ENCODE measurements around the gene GABRA1. TPM values are rescaled to one million over a fixed set of nuclear protein-coding genes. Genes with fewer than 3 reads are reported as not detected.

GABRA1 gene
- total RNA-seq, 1 donor from 2014 or later = not detected

DNA sequence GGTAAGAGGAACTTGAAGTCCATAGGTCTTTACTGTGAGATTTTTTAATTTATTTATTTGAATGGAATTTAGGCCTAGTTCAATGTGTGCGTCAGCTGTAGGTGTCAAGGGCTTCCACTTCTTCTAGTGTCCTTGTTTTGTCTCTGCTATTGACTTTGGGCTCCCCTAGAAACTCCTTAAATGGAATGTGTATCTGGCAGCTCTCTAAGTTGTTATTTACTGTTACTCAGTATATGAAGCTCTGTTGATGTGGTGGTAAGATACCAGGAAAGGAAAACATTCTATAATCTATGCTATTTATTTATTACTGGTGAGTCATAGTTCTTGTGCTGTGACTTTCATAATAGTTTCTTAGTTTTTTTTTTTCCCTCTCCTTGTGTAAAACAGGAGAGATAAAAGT lies 97.1 kb downstream of the GABRA1 start:
- Mint-ChIP-seq H3K36me3 (ENCODE audit: low read depth, unreplicated experiment) (no peaks in the 10 kb centered on the region), H3K27me3 (ENCODE audit: unreplicated experiment) (no peaks in the 10 kb centered on the region), H3K9me3 (ENCODE audit: unreplicated experiment) (no peaks in the 10 kb centered on the region), H3K27ac (ENCODE audit: unreplicated experiment) (no peak overlapping the region), H3K4me1 (ENCODE audit: unreplicated experiment) (no peaks in the 10 kb centered on the region), H3K4me3 (ENCODE audit: unreplicated experiment) (no peak overlapping the region)
- TF ChIP-seq, protein P1, sequence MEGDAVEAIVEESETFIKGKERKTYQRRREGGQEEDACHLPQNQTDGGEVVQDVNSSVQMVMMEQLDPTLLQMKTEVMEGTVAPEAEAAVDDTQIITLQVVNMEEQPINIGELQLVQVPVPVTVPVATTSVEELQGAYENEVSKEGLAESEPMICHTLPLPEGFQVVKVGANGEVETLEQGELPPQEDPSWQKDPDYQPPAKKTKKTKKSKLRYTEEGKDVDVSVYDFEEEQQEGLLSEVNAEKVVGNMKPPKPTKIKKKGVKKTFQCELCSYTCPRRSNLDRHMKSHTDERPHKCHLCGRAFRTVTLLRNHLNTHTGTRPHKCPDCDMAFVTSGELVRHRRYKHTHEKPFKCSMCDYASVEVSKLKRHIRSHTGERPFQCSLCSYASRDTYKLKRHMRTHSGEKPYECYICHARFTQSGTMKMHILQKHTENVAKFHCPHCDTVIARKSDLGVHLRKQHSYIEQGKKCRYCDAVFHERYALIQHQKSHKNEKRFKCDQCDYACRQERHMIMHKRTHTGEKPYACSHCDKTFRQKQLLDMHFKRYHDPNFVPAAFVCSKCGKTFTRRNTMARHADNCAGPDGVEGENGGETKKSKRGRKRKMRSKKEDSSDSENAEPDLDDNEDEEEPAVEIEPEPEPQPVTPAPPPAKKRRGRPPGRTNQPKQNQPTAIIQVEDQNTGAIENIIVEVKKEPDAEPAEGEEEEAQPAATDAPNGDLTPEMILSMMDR (IDR thresholded peaks at IDR 0.05; ENCODE audit: unreplicated experiment) = no peak
- DNase-seq (ENCODE audit: low spot score) = no peak

DNA sequence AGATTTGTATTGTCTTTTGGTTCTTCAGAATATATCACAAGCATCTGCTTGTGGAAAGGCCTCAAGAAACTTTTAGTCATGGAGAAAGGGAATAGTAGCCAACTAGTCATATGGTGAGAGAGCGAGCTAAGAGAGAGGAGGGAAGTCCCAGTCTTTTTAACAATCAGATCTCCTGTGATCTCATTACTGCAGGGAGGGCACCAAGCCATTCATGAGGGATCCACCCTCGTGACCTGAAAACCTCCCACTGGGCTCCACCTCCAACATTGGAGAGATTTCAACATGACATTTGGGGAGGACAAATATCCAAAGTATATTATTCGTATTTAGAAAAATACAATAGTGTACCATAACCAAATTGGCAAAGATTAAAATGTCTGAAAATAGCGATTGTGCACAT lies 99.0 kb downstream of the GABRA1 start:
- no peak for DNase-seq (ENCODE audit: low spot score)
- Mint-ChIP-seq H3K27ac (ENCODE audit: unreplicated experiment) (no peak overlapping the region), H3K4me3 (ENCODE audit: unreplicated experiment) (no peak overlapping the region), H3K9me3 (ENCODE audit: unreplicated experiment) (no peaks in the 10 kb centered on the region), H3K36me3 (ENCODE audit: low read depth, unreplicated experiment) (no peaks in the 10 kb centered on the region), H3K4me1 (ENCODE audit: unreplicated experiment) (no peaks in the 10 kb centered on the region), H3K27me3 (ENCODE audit: unreplicated experiment) (no peaks in the 10 kb centered on the region)
- TF ChIP-seq, protein P1 (IDR thresholded peaks at IDR 0.05; ENCODE audit: unreplicated experiment) = no peak

Other genes starting within 250 kb of the GABRA1 start
- not detected for gene GABRA6, start 162.4 kb upstream of the GABRA1 start, total RNA-seq (ENCODE audit: unreplicated experiment)
- 0.51 TPM for gene GABRG2, start 219.7 kb downstream of the GABRA1 start, total RNA-seq (ENCODE audit: unreplicated experiment)

All from endothelial cell (in vitro differentiated cells).